HepG2 (cell line): Measurements from ENCODE around the gene TTLL1. TPM values are rescaled to one million over a fixed set of nuclear protein-coding genes. Genes with fewer than 3 reads are reported as not detected.
A peak's percentile ranks its signal among the peaks of the same experiment; 100 is the strongest.

Experiments
- ATAD3A ChIP-seq: sonication (generic); formaldehyde crosslinking; IDR thresholded peaks from 2 replicates; pipeline ENCODE4 v1.4.0; 2020; ENCODE audit warnings: missing genetic modification reagents
- E2F1 ChIP-seq: sonication (generic); formaldehyde crosslinking; IDR thresholded peaks from 2 replicates; pipeline ENCODE4 v1.5.0; 2020; ENCODE audit warnings: missing genetic modification reagents
- ETS1 ChIP-seq: sonication (generic); formaldehyde crosslinking; IDR thresholded peaks from 2 replicates; pipeline ENCODE4 v1.4.0; 2020; ENCODE audit warnings: missing genetic modification reagents
- GABPA ChIP-seq, 2 experiments: IDR thresholded peaks; 2 replicates each; pipeline ENCODE4 v1.6.1; 2011 to 2016; ENCODE audit warnings: low read depth in 2 of 2, low read length in 1 of 2, missing biosample characterization in 1 of 2, missing genetic modification characterization in 1 of 2
- GMEB1 ChIP-seq: sonication (generic); formaldehyde crosslinking; IDR thresholded peaks from 2 replicates; pipeline ENCODE4 v1.5.1; 2020; ENCODE audit warnings: missing genetic modification reagents, mild to moderate bottlenecking, borderline replicate concordance
- GMEB2 ChIP-seq: IDR thresholded peaks from 2 replicates; pipeline ENCODE4 v1.6.1; 2016; ENCODE audit warnings: missing biosample characterization, missing genetic modification reagents, low read depth
- GPBP1L1 ChIP-seq: sonication (generic); formaldehyde crosslinking; IDR thresholded peaks from 2 replicates; pipeline ENCODE4 v1.5.0; 2020; ENCODE audit warnings: mild to moderate bottlenecking, missing genetic modification reagents
- HES4 ChIP-seq: sonication (generic); formaldehyde crosslinking; IDR thresholded peaks from 2 replicates; pipeline ENCODE4 v1.9.0; 2021; ENCODE audit warnings: mild to moderate bottlenecking, missing genetic modification reagents, borderline replicate concordance
- LCORL ChIP-seq, 2 experiments: fragments of 450-650 bp in 1 of 2; sonication (generic) in 1 of 2; formaldehyde crosslinking in 1 of 2; IDR thresholded peaks; 2 replicates each; pipeline versions ENCODE4 v1.5.0 to v1.6.1; 2017 to 2020; ENCODE audit warnings: antibody characterized with exemption in 1 of 2, missing genetic modification reagents in 1 of 2
- MEIS1 ChIP-seq: sonication (generic); formaldehyde crosslinking; IDR thresholded peaks from 2 replicates; pipeline ENCODE4 v1.9.0; 2021; ENCODE audit warnings: mild to moderate bottlenecking, missing genetic modification reagents, moderate library complexity, borderline replicate concordance
- MTA3 ChIP-seq: sonication (generic); formaldehyde crosslinking; IDR thresholded peaks from 2 replicates; pipeline ENCODE4 v1.4.0; 2020; ENCODE audit warnings: missing genetic modification reagents
- NAIF1 ChIP-seq: sonication (generic); formaldehyde crosslinking; IDR thresholded peaks from 2 replicates; pipeline ENCODE4 v1.5.0; 2020; ENCODE audit warnings: mild to moderate bottlenecking, missing genetic modification reagents, borderline replicate concordance
- POGZ ChIP-seq: sonication (generic); formaldehyde crosslinking; IDR thresholded peaks from 2 replicates; pipeline ENCODE4 v1.4.0; 2020; ENCODE audit warnings: mild to moderate bottlenecking, missing genetic modification reagents
- REXO4 ChIP-seq: sonication (generic); formaldehyde crosslinking; IDR thresholded peaks from 2 replicates; pipeline ENCODE4 v1.8.0; 2022; ENCODE audit warnings: missing genetic modification reagents, mild to moderate bottlenecking, borderline replicate concordance
- TAF15 ChIP-seq: fragments of 200-400 bp; formaldehyde crosslinking; IDR thresholded peaks from one replicate; pipeline ENCODE4 v1.6.1; 2018; ENCODE audit warnings: mild to moderate bottlenecking, low read depth, low read length; ENCODE audit not compliant: poor library complexity, severe bottlenecking
- ZBTB1 ChIP-seq: sonication (generic); formaldehyde crosslinking; IDR thresholded peaks from 2 replicates; pipeline ENCODE4 v1.4.0; 2020; ENCODE audit warnings: missing genetic modification reagents, borderline replicate concordance
- ZBTB8A ChIP-seq: sonication (generic); formaldehyde crosslinking; IDR thresholded peaks from 2 replicates; pipeline ENCODE4 v1.4.0; 2020; ENCODE audit warnings: mild to moderate bottlenecking, low read depth, missing genetic modification reagents, borderline replicate concordance
- ZIK1 ChIP-seq: sonication (generic); formaldehyde crosslinking; IDR thresholded peaks from 2 replicates; pipeline ENCODE4 v1.5.0; 2020; ENCODE audit warnings: mild to moderate bottlenecking, low read depth, missing genetic modification reagents, borderline replicate concordance
- ZNF235 ChIP-seq: sonication (generic); formaldehyde crosslinking; IDR thresholded peaks from 2 replicates; pipeline ENCODE4 v1.8.1; 2023; ENCODE audit warnings: mild to moderate bottlenecking, missing genetic modification reagents, borderline replicate concordance
- ZNF841 ChIP-seq: sonication (generic); formaldehyde crosslinking; IDR thresholded peaks from 2 replicates; pipeline ENCODE4 v1.8.1; 2023; ENCODE audit warnings: missing genetic modification reagents, borderline replicate concordance
- ZNF878 ChIP-seq: sonication (generic); formaldehyde crosslinking; IDR thresholded peaks from 2 replicates; pipeline ENCODE4 v1.8.1; 2023; ENCODE audit warnings: mild to moderate bottlenecking, missing genetic modification reagents, moderate library complexity
- ZNF891 ChIP-seq: sonication (generic); formaldehyde crosslinking; IDR thresholded peaks from 2 replicates; pipeline ENCODE4 v1.5.0; 2020; ENCODE audit warnings: mild to moderate bottlenecking, missing genetic modification reagents
- polyA plus RNA-seq, 8 experiments: library from polyadenylated mRNA; depleted of rRNA in 3 of 8; stranded (reverse) in 7 of 8; unstranded in 1 of 8; fragments of >200 nt; fragmentation: Illumina TruSeq in 4 of 8; extraction: Trizol in 4 of 8; gene quantifications; 2 replicates each; pipeline versions ENCODE4 v1.2.1 to v1.2.3, GENCODE V29; 2011 to 2016; ENCODE audit warnings: low read depth in 4 of 8, missing spikeins in 1 of 8, mixed read lengths in 1 of 8; ENCODE audit not compliant: insufficient read depth in 1 of 8
- total RNA-seq, 5 experiments: library from RNA; depleted of rRNA; stranded (reverse); fragments of >200 nt; fragmentation: Illumina TruSeq; extraction: Trizol; gene quantifications; 2 replicates each; pipeline ENCODE4 v1.2.3, GENCODE V29; 2016; ENCODE audit warnings: low read depth in 1 of 5

TTLL1 gene
- total and polyA plus RNA-seq, 2 of the 13 experiments (the other 11 are each of a cell fraction or from before 2014, with no cell fraction given) = 1.6 to 5.3 TPM

GRCh38 chr22:42994917-42995562 lies 94.2 kb downstream of the TTLL1 start (continued):
- no peak for TF ChIP-seq GMEB1 (CRISPR knock-in tag)
- no peak for TF ChIP-seq ZIK1 (CRISPR knock-in tag)
- peak; percentile 79; the same call in 1 of the 2 replicates for TF ChIP-seq MEIS1 (CRISPR knock-in tag)
- no peak for TF ChIP-seq GMEB2 (CRISPR knock-in tag)
- TF ChIP-seq ETS1 (CRISPR knock-in tag) = no peak
- no peak for TF ChIP-seq REXO4
- no peak; the same call in 1 of the 2 replicates for TF ChIP-seq ZBTB8A (CRISPR knock-in tag)
- no peak for TF ChIP-seq ZBTB1 (CRISPR knock-in tag)
- no peak for TF ChIP-seq HES4 (CRISPR knock-in tag)
- TF ChIP-seq MTA3 (CRISPR knock-in tag) = no peak
- TF ChIP-seq E2F1 = no peak
- no peak for TF ChIP-seq ZNF841 (CRISPR knock-in tag)
- peak; percentile 64; the same call in 1 of the 2 replicates for TF ChIP-seq ZNF878 (CRISPR knock-in tag)
- no peak for TF ChIP-seq LCORL (IDR thresholded peaks at IDR 0.05)
- peak; percentile 72; the same call in 1 of the 2 replicates for TF ChIP-seq LCORL (CRISPR knock-in tag; IDR thresholded peaks at IDR 0.05)
- TF ChIP-seq ZNF891 (CRISPR knock-in tag) = no peak
- no peak for TF ChIP-seq NAIF1 (CRISPR knock-in tag)
- TF ChIP-seq GPBP1L1 (CRISPR knock-in tag) = no peak
- no peak for TF ChIP-seq TAF15
- TF ChIP-seq ZNF235 = no peak
- no peak for TF ChIP-seq ATAD3A
- no peak for TF ChIP-seq GABPA (IDR thresholded peaks at IDR 0.05; ENCODE audit: low read depth, low read length)
- TF ChIP-seq GABPA (CRISPR knock-in tag; IDR thresholded peaks at IDR 0.05; ENCODE audit: low read depth) = 0 out of 2 replicates have a peak, but pooled peaks have one; percentile 25
- TF ChIP-seq POGZ = 0 out of 2 replicates have a peak, but pooled peaks have one; percentile 51
